Stimulated activated CD4-positive, alpha-beta T cell treated with anti-CD3 and anti-CD28 coated beads, Interleukin-1b, Interleukin-23, amount 100 ng/mL, for 1 hour (primary cell): ENCODE measurements around the gene CATSPERZ.

ENCODE experiments used
- DNase-seq, 2 donors: peaks; one replicate each; pipeline ENCODE4 v3.0.0-alpha.2; 2020; ENCODE audit warnings: low read depth in 2 of 2

The CATSPERZ gene

GRCh38 chr11:64263947-64264317 is 36.2 kb upstream of the CATSPERZ start:
- DNase-seq = no peak

GRCh38 chr11:64264371-64264852 is 35.7 kb upstream of the CATSPERZ start:
- DNase-seq = no peak

GRCh38 chr11:64265176-64266160 is 34.7 kb upstream of the CATSPERZ start:
- no peak for DNase-seq

- no peak for DNase-seq
Observed at GRCh38 chr11:64266339-64266738, 33.8 kb upstream of the CATSPERZ start.

GRCh38 chr11:64267207-64267945 is 32.8 kb upstream of the CATSPERZ start:
- no peak for DNase-seq

- DNase-seq = no peak
Observed at GRCh38 chr11:64268025-64268892, 31.9 kb upstream of the CATSPERZ start.

GRCh38 chr11:64268893-64269539 is 31.1 kb upstream of the CATSPERZ start:
- peak in 1 of 2 donors; percentile 22 for DNase-seq

- peak; percentile 91 to 97 for DNase-seq
Observed at GRCh38 chr11:64269540-64270220, 30.5 kb upstream of the CATSPERZ start.

- no peak for DNase-seq
Observed at GRCh38 chr11:64275031-64275800, 24.9 kb upstream of the CATSPERZ start.

- no peak for DNase-seq
Observed at GRCh38 chr11:64275841-64276240, 24.3 kb upstream of the CATSPERZ start.

GRCh38 chr11:64276653-64277431 is 23.3 kb upstream of the CATSPERZ start:
- DNase-seq = no peak

- DNase-seq = no peak
Observed at GRCh38 chr11:64278576-64279190, 21.5 kb upstream of the CATSPERZ start.

GRCh38 chr11:64281957-64282770 is 18.0 kb upstream of the CATSPERZ start:
- no peak for DNase-seq

- no peak for DNase-seq
Observed at GRCh38 chr11:64283092-64283491, 17.1 kb upstream of the CATSPERZ start.

- DNase-seq = peak; percentile 83 to 88
Observed at GRCh38 chr11:64284048-64284961, 15.9 kb upstream of the CATSPERZ start, which contains the start of gene BAD. Gene BAD (minus strand): TSS chr11:64284665. CDS start chr11:64284368, 297 bp downstream.
